ENCODE measurements around the gene PRL. TPM values are rescaled to one million over a fixed set of nuclear protein-coding genes. Genes with fewer than 3 reads are reported as not detected.

The PRL gene
- total and polyA plus RNA-seq, 2 of the 13 experiments (the other 11 are each of a cell fraction or from before 2014, with no cell fraction given): not detected

- Histone ChIP-seq H3K4me2 (ENCODE audit: low read depth, low read length) (no peak overlapping the region), H3K9ac (ENCODE audit: insufficient read depth, low read depth, low read length) (no peak overlapping the region), H3K4me1 (ENCODE audit: insufficient read depth, low read length) (no peaks in the 10 kb centered on the region), H2AFZ (ENCODE audit: low read length) (no peak overlapping the region), H4K20me1 (ENCODE audit: insufficient read depth, low read length) (no peaks in the 10 kb centered on the region), H3K36me3 (replicated peaks in 1 of 2; ENCODE audit: control insufficient read depth in 1 of 2, insufficient read depth in 2 of 2, low read length in 2 of 2) (no peaks in the 10 kb centered on the region), H3K9me3 (ENCODE audit: low read length) (peaks cover 83% of the 10 kb centered on the region), H3K27ac (ENCODE audit: extremely low read length, insufficient read depth, low read length) (no peak overlapping the region), H3K79me2 (ENCODE audit: insufficient read depth, low read length) (no peaks in the 10 kb centered on the region), H3K27me3 (ENCODE audit: control insufficient read depth in 1 of 2, insufficient read depth in 2 of 2, low read length in 2 of 2) (no peaks in the 10 kb centered on the region; a peak in 1 of 5 replicates), H3K4me3 (replicated peaks in 1 of 3; ENCODE audit: insufficient read depth in 1 of 3, low read depth in 2 of 3, low read length in 3 of 3) (no peak overlapping the region)
- no TSS peak for BruUV-seq (replicated peaks)
- no peak for ATAC-seq
- in situ Hi-C loops (cut with HindIII; ENCODE audit: extremely low pct_ligation_motif_present, low pct_unique_long_range_greater_than_20kb): no loop called here
- TF ChIP-seq ZNF142 (CRISPR knock-in tag; IDR thresholded peaks at IDR 0.05) (no peak), SRY (CRISPR knock-in tag; IDR thresholded peaks at IDR 0.05) (no peak), HNRNPLL (IDR thresholded peaks at IDR 0.05; ENCODE audit: low read depth, low read length, poor library complexity, severe bottlenecking) (no peak), EHMT2 (IDR thresholded peaks at IDR 0.05; ENCODE audit: borderline replicate concordance, low read depth, low read length) (no peak), THYN1 (CRISPR knock-in tag; IDR thresholded peaks at IDR 0.05; ENCODE audit: borderline replicate concordance, low read depth) (no peak), TBP (CRISPR knock-in tag; IDR thresholded peaks at IDR 0.05) (no peak), RFX1 (IDR thresholded peaks at IDR 0.05) (no peak), DMAP1 (CRISPR knock-in tag; IDR thresholded peaks at IDR 0.05) (no peak), ZNF33B (CRISPR knock-in tag; IDR thresholded peaks at IDR 0.05) (no peak), SNAPC5 (CRISPR knock-in tag; IDR thresholded peaks at IDR 0.05; ENCODE audit: borderline replicate concordance) (no peak), ZUFSP (CRISPR knock-in tag; IDR thresholded peaks at IDR 0.05; ENCODE audit: borderline replicate concordance) (no peak), BCLAF1 (IDR thresholded peaks at IDR 0.05) (no peak), ZSCAN31 (CRISPR knock-in tag; IDR thresholded peaks at IDR 0.05; ENCODE audit: low read depth) (no peak), RELA (CRISPR knock-in tag; IDR thresholded peaks at IDR 0.05) (no peak)
- DNase-seq (ENCODE audit: low spot score): no peak
- ChIA-PET POLR2A (no interaction called here), CTCF (ENCODE audit: low intra/inter-chr PET ratio, low total read pairs) (no interaction called here)
- intact Hi-C loops (cut with micrococcal nuclease; ENCODE audit: unreplicated experiment): no loop called here
- no peak for FAIRE-seq
- 0% methylated on average over 2 of the region's 2 CpGs for WGBS (ENCODE audit: low lambda C conversion rate)
These were observed 37.9 kb upstream of the PRL start for GRCh38 chr6:22334778-22335177.

All from HepG2 (cell line).